SU-DHL-6 (cell line): ENCODE measurements around the gene POU6F2.

Source experiments
- H2AFZ ChIP-seq: fragments of 200-600 bp; sonication (generic); 2 replicates; pipeline ENCODE4 v1.6.1; 2014; ENCODE audit warnings: low read depth, mild to moderate bottlenecking, moderate library complexity, mixed read lengths, antibody characterized with exemption, low read length; ENCODE audit not compliant: severe bottlenecking
- H3F3A ChIP-seq: fragments of 200-600 bp; shearing (Covaris generic); 2 replicates; pipeline ENCODE4 v1.6.0; 2016; ENCODE audit warnings: antibody characterized with exemption, mild to moderate bottlenecking; ENCODE audit not compliant: insufficient read depth
- H3K27ac ChIP-seq: fragments of 200-600 bp; sonication (generic); 2 replicates; pipeline ENCODE4 v1.5.1; 2016; ENCODE audit warnings: low read depth, mild to moderate bottlenecking, low read length, moderate library complexity, mixed read lengths
- H3K27me3 ChIP-seq: fragments of 200-600 bp; sonication (generic), shearing (Covaris generic); 2 replicates; pipeline ENCODE4 v1.6.0; 2014; ENCODE audit warnings: mild to moderate bottlenecking, low read length
- H3K36me3 ChIP-seq: fragments of 200-600 bp; sonication (generic); 2 replicates; pipeline ENCODE4 v1.6.1; 2014; ENCODE audit warnings: mild to moderate bottlenecking, low read length, mixed read lengths
- H3K4me2 ChIP-seq: fragments of 300-600, 200-600 bp; shearing (Covaris generic), sonication (generic); 2 replicates; pipeline ENCODE4 v1.6.0; 2014; ENCODE audit warnings: low read length, low read depth, mild to moderate bottlenecking; ENCODE audit not compliant: poor library complexity, severe bottlenecking
- H3K4me3 ChIP-seq: fragments of 200-600 bp; sonication (generic); 2 replicates; pipeline ENCODE4 v1.5.1; 2014; ENCODE audit warnings: antibody characterized with exemption, low read length, mild to moderate bottlenecking, mixed read lengths; ENCODE audit not compliant: insufficient read depth, poor library complexity, severe bottlenecking
- H3K79me2 ChIP-seq: fragments of 200-600 bp; sonication (generic); 2 replicates; pipeline ENCODE4 v1.6.1; 2014; ENCODE audit warnings: mild to moderate bottlenecking, low read length, moderate library complexity; ENCODE audit not compliant: insufficient read depth
- H3K9ac ChIP-seq: fragments of 200-600 bp; sonication (generic); 2 replicates; pipeline ENCODE4 v1.7.0; 2014; ENCODE audit warnings: mild to moderate bottlenecking, low read length
- H3K9me2 ChIP-seq: fragments of 200-600 bp; sonication (generic); replicated peaks from 2 replicates; pipeline ENCODE4 v1.6.1; 2014; ENCODE audit warnings: low read length; ENCODE audit not compliant: insufficient read depth
- H3K9me3 ChIP-seq: fragments of 200-600 bp; sonication (generic); 2 replicates; pipeline ENCODE4 v1.6.1; 2014; ENCODE audit warnings: low read length, mixed read lengths; ENCODE audit not compliant: insufficient read depth
- H4K20me1 ChIP-seq: fragments of 200-600 bp; sonication (generic); 2 replicates; pipeline ENCODE4 v1.6.1; 2014; ENCODE audit warnings: low read depth, mild to moderate bottlenecking, antibody characterized with exemption, low read length, moderate library complexity, mixed read lengths
- CTCF ChIP-seq: fragments of 200-600 bp; sonication (generic); IDR thresholded peaks from one replicate; pipeline ENCODE4 v1.5.1; 2017; ENCODE audit warnings: antibody characterized with exemption, mild to moderate bottlenecking, low read length, moderate library complexity; ENCODE audit not compliant: insufficient read depth, poor library complexity, severe bottlenecking
- EZH2phosphoT487 ChIP-seq: fragments of 200-600 bp; sonication (generic), shearing (Covaris generic); conservative IDR thresholded peaks from 2 replicates; pipeline ENCODE4 v1.6.1; 2018; ENCODE audit warnings: mild to moderate bottlenecking, antibody characterized with exemption, low read length, moderate library complexity, mixed read lengths

The POU6F2 gene

DNA sequence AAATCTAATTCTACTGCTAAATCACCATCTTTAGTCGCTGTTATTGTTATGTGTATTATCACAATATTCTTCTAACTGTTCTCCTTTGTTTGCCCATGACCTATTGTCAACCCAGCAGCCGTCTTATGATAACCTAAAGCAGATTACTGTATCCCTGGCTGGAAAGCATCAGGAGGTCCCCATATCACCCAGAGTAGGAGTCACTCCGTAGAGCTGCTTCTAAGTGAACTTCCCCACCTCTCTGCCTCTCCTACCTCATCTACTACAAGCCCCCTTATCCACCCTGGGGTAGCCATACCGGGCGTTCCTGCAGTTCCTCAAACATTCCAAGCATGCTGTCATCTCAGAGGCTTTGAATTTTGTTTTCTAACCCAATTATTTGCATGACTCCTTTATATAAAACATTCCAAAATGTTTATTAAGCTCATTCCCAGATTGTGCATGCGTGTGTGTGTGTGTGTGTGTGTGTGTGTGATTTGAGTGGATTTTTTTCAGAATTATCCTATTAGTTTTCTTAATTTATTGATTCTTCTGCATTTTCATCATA is 39.7 kb downstream of the POU6F2 start:
- Histone ChIP-seq H4K20me1 (no peaks in the 10 kb centered on the region), H3K4me3 (no peak overlapping the region), H3K27ac (no peak overlapping the region), H3K36me3 (no peaks in the 10 kb centered on the region), H3K9me2 (no peaks in the 10 kb centered on the region), H2AFZ (no peak overlapping the region), H3F3A (no peaks in the 10 kb centered on the region), H3K9ac (no peak overlapping the region), H3K9me3 (peaks cover 2% of the 10 kb centered on the region; the same call in 1 of the 2 replicates), H3K79me2 (no peaks in the 10 kb centered on the region), H3K27me3 (no peaks in the 10 kb centered on the region), H3K4me2 (no peak overlapping the region)
- no peak for TF ChIP-seq EZH2phosphoT487
- no peak for TF ChIP-seq CTCF

DNA sequence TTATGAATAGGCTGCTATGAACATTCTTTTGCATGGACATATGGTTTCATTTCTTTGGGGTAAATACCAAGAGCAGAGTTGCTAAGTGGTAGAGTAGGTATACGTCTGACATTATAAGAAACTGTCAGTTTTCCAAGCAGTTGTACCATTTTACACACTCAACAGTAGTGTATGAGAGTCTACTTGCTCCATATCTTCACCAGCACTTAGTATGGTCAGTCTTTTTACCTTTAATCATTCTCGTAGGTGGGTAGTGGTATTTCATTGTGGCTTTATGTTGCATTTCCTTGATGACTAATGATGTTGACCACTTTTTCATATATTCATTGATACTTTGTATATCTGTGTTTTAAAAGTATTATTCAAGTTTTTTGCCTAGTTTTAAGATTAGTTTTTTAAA is 45.1 kb downstream of the POU6F2 start:
- Histone ChIP-seq H3K4me2 (no peak overlapping the region), H3K79me2 (no peaks in the 10 kb centered on the region), H3K36me3 (no peaks in the 10 kb centered on the region), H3K9ac (no peak overlapping the region), H4K20me1 (no peaks in the 10 kb centered on the region), H3K9me2 (no peaks in the 10 kb centered on the region), H2AFZ (no peak overlapping the region), H3K27me3 (no peaks in the 10 kb centered on the region), H3K9me3 (peaks cover 12% of the 10 kb centered on the region; the same call in 1 of the 2 replicates), H3K4me3 (no peak overlapping the region), H3F3A (no peaks in the 10 kb centered on the region), H3K27ac (no peak overlapping the region)
- no peak for TF ChIP-seq EZH2phosphoT487

- no peak overlapping the region for H3K27ac ChIP-seq
Observed at GRCh38 chr7:39027491-39027890, 49.8 kb downstream of the POU6F2 start.

More at GRCh38 chr7:39027491-39027890, 49.8 kb downstream of the POU6F2 start:
- TF ChIP-seq CTCF = no peak
- no peak for TF ChIP-seq EZH2phosphoT487
- no peaks in the 10 kb centered on the region for H4K20me1 ChIP-seq
- no peak overlapping the region for H2AFZ ChIP-seq
- no peaks in the 10 kb centered on the region for H3K9me2 ChIP-seq
- no peaks in the 10 kb centered on the region for H3K27me3 ChIP-seq
- peaks cover 9% of the 10 kb centered on the region; the same call in 1 of the 2 replicates for H3K9me3 ChIP-seq
- H3K4me2 ChIP-seq = no peak overlapping the region
- H3K4me3 ChIP-seq = no peak overlapping the region
- no peak overlapping the region for H3K9ac ChIP-seq
- H3K36me3 ChIP-seq = no peaks in the 10 kb centered on the region
- H3F3A ChIP-seq = no peaks in the 10 kb centered on the region
- H3K79me2 ChIP-seq = no peaks in the 10 kb centered on the region
